ENCODE measurements around the gene SLC35D2. TPM values are rescaled to one million over a fixed set of nuclear protein-coding genes. Genes with fewer than 3 reads are reported as not detected.
"Not testable (repeated sequence)": the region's sequence is repeated elsewhere in the genome, so short reads cannot be mapped to it uniquely, and the experiment has no call there.

SLC35D2 gene
- total RNA-seq, 4 donors from 2014 or later, result 25.1 to 66.6 (median 32.0) TPM

DNA sequence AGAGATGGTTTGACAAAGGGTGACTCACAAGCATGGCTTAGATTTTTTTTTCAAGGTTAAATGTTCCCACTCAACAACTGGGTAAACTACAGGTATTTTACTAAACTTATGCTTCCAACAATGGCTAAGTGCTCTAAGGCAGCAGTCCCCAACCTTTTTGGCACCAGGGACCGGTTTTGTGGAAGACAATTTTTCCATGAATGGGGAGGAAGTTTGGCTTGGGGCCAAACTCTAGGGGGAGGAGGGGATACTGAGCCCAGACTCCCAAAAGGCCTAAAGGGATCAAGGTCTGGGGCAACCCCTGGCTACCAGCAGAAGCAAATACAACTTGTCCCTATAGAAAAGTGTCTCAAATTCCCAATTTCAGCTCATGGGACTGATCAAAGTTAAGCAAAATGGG lies 49.6 kb downstream of the SLC35D2 start:
- no peak overlapping the region for H3K4me3 ChIP-seq
- no peaks in the 10 kb centered on the region for H3K9me3 ChIP-seq
- peaks cover 0 to 49% (median 0%) of the 10 kb centered on the region in 3 donors for H3K36me3 ChIP-seq
- no peaks in the 10 kb centered on the region for H3K4me1 ChIP-seq
- 29 to 48% methylated on average over 1 of the region's 1 CpG for WGBS, 2 donors
- no peak overlapping the region for H3K27ac ChIP-seq
- DNase-seq (ENCODE audit: low spot score in 2 of 2), result no peak
- no peaks in the 10 kb centered on the region for H3K27me3 ChIP-seq
- TF ChIP-seq POLR2A (IDR thresholded peaks at IDR 0.05) (no peak), EP300 (IDR thresholded peaks at IDR 0.05) (no peak)
- TF ChIP-seq, protein P1, sequence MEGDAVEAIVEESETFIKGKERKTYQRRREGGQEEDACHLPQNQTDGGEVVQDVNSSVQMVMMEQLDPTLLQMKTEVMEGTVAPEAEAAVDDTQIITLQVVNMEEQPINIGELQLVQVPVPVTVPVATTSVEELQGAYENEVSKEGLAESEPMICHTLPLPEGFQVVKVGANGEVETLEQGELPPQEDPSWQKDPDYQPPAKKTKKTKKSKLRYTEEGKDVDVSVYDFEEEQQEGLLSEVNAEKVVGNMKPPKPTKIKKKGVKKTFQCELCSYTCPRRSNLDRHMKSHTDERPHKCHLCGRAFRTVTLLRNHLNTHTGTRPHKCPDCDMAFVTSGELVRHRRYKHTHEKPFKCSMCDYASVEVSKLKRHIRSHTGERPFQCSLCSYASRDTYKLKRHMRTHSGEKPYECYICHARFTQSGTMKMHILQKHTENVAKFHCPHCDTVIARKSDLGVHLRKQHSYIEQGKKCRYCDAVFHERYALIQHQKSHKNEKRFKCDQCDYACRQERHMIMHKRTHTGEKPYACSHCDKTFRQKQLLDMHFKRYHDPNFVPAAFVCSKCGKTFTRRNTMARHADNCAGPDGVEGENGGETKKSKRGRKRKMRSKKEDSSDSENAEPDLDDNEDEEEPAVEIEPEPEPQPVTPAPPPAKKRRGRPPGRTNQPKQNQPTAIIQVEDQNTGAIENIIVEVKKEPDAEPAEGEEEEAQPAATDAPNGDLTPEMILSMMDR (IDR thresholded peaks at IDR 0.05), result no peak

DNA sequence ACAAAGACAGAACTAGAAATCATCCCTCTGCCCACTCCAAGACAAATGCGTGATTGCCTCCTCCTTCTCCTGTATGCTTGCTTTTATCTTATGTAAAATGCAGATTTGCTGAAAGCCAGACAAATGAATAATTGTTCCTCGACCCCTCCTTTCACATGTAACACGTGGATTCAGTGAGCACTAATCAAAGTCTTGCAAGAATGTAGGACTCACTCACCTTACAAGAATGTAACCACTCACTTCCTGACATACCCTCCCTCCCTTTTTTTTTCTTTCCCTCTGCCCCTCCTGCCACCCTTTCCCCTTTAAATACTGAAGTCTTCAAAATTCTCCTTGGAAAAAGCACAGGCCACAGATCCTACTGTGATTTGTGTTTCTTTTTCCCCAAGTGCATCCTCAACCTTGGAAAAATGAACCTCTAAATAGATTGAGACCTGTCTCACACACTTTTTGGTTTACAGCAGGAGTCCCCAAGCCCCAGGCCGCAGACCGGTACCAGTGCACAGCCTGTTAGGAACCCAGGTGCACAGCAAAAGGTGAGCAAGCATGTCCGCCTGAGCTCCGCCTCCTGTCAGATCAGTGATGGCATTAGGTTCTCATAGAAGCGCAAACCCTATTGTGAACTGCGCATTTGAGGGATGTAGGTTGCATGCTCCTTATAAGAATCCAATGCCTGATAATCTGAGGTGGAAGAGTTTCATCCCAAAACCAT lies 52.1 kb downstream of the SLC35D2 start:
- 82 to 86% methylated on average over 9 of the region's 9 CpGs for WGBS, 2 donors
- Histone ChIP-seq H3K27me3 (no peaks in the 10 kb centered on the region), H3K9me3 (no peaks in the 10 kb centered on the region), H3K4me1 (no peaks in the 10 kb centered on the region), H3K4me3 (no peak overlapping the region), H3K27ac (no peak overlapping the region), H3K36me3 (peaks cover 0 to 48% (median 0%) of the 10 kb centered on the region in 3 donors)
- no peak for DNase-seq (ENCODE audit: low spot score in 2 of 2)
- TF ChIP-seq, protein P1 (IDR thresholded peaks at IDR 0.05), result no peak
- TF ChIP-seq POLR2A (IDR thresholded peaks at IDR 0.05), result no peak
- TF ChIP-seq EP300 (IDR thresholded peaks at IDR 0.05), result no peak

DNA sequence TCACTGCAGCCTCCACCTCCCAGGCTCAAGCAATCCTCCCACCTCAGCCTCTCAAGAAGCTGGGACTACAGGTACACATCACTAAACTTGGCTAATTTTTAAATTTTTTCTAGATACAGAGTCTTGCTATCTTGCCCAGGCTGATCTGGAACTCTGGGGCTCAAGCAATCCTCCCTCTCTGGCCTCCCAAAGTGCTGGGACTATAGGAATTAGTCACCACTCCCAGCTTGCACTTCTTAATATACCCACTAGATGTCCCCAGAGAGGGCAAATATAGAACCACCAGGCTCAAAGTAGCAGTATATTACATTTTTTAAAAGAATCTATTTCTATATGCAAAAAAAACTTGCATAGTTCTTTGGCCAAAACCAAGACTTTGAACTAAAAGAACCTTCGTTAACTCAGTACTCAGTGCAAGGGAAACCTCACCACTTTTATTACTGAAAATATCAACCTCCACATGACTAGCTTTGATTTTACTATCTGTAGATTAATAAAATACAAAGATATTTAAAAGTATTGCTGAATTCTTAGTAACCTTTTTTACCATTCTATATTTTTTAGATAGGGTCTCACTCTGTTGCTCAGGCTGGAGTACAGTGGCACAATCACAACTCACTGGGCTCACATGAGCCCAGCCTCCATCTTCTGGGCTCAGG lies 55.7 kb downstream of the SLC35D2 start:
- WGBS, 2 donors, result 29 to 35% methylated on average over 1 of the region's 1 CpG
- peak overlapping the region in 1 of 4 donors; percentile 24 for H3K27ac ChIP-seq
- no peak for TF ChIP-seq POLR2A (IDR thresholded peaks at IDR 0.05)
- TF ChIP-seq, protein P1 (IDR thresholded peaks at IDR 0.05), result peak; percentile 69 to 93 (median 84)

DNA sequence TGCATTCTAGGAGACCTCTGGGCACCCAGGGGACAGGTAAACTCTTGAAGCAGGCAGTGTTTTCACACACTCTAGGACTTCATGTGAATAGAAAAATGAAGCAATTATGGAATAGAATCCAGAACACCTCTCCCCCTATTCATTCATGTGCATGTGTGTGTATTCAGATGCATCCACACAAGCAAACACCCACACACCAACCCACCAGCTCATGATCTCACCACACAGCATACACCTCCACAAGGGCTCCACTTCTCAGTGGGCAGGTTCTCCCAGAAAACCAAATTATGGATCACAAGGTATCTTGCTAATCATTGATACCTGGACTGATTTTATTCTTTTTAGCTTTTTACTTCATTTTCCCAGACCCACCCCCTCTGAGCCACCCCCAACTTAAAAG lies 60.3 kb downstream of the SLC35D2 start:
- no peak for DNase-seq (ENCODE audit: low spot score in 2 of 2)
- no peak overlapping the region for H3K4me3 ChIP-seq
- no peak overlapping the region for H3K27ac ChIP-seq
- no peaks in the 10 kb centered on the region for H3K4me1 ChIP-seq
- peaks cover 0 to 39% (median 6%) of the 10 kb centered on the region in 3 donors for H3K36me3 ChIP-seq
- no peaks in the 10 kb centered on the region for H3K27me3 ChIP-seq
- no peaks in the 10 kb centered on the region for H3K9me3 ChIP-seq
- TF ChIP-seq, protein P1 (IDR thresholded peaks at IDR 0.05), result no peak
- no peak for TF ChIP-seq POLR2A (IDR thresholded peaks at IDR 0.05)
- TF ChIP-seq EP300 (IDR thresholded peaks at IDR 0.05), result no peak

More for the DNA sequence above, 55.7 kb downstream of the SLC35D2 start:
- H3K4me1 ChIP-seq, result no peaks in the 10 kb centered on the region
- no peaks in the 10 kb centered on the region for H3K9me3 ChIP-seq
- no peak overlapping the region for H3K4me3 ChIP-seq
- peaks cover 0 to 32% (median 0%) of the 10 kb centered on the region in 3 donors for H3K36me3 ChIP-seq
- DNase-seq (ENCODE audit: low spot score in 2 of 2), result peak in 1 of 2 donors; percentile 94
- H3K27me3 ChIP-seq, result no peaks in the 10 kb centered on the region

DNA sequence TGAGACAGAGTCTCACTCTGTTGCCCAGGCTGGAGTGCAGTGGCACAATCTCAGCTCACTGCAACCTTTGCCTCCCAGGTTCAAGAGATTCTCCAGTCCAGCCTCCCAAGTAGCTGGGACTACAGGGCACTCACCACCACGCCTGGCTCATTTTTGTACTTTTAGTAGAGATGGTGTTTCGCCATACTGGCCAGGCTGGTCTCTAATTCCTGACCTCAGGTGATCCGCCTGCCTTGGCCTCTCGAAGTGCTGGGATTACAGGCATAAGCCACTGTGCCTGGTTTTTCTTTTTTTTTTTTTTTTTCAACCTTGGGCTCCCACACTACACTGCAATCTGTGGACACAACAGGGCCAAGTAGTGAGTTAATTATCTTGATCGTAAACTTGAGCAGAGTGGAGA lies 60.8 kb downstream of the SLC35D2 start:
- not testable (repeated sequence) for H3K9me3 ChIP-seq; H3K27me3 ChIP-seq; H3K4me1 ChIP-seq; DNase-seq (ENCODE audit: low spot score in 2 of 2); H3K4me3 ChIP-seq; H3K27ac ChIP-seq
- WGBS, 2 donors, result 87 to 89% methylated on average over 5 of the region's 5 CpGs
- H3K36me3 ChIP-seq, result peaks cover 0 to 39% (median 6%) of the 10 kb centered on the region in 3 donors

DNA sequence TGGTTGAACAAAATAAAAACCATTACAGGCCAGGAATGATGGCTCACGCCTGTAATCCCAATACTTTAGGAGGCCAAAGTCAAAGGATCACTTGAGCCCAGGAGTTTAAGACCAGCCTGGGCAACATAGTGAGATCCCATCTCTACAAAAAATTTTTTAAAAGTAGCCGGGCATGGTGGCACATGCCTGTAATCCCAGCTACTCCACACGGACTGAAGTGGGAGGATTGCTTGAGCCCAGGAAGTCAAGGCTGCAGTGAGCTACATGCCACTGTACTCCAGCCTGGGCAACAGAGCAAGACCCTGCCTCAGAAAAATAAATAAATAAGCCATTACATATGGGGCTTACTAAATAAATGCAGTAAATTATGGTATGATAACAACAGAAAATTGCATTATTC lies 61.3 kb downstream of the SLC35D2 start:
- H3K27me3 ChIP-seq; H3K27ac ChIP-seq; DNase-seq (ENCODE audit: low spot score in 2 of 2); H3K9me3 ChIP-seq; H3K4me3 ChIP-seq; H3K4me1 ChIP-seq: not testable (repeated sequence)
- 81 to 87% methylated on average over 3 of the region's 3 CpGs for WGBS, 2 donors
- H3K36me3 ChIP-seq, result peaks cover 0 to 39% (median 6%) of the 10 kb centered on the region in 3 donors
